IMR-90 (cell line): ENCODE results near the gene ZNF570. TPM values are rescaled to one million over a fixed set of nuclear protein-coding genes. Genes with fewer than 3 reads are reported as not detected.

Source experiments
- ATAC-seq: fragments of 200-7000 bp; cut with Tn5 transposase; 2 replicates; pipeline ENCODE4 v1.9.1; 2020; ENCODE audit warnings: low read depth, mild to moderate bottlenecking, moderate library complexity
- Bru-seq: library from RNA; stranded (reverse); fragments of 400-500 nt; gene quantifications from one replicate; lab custom pipeline; 2021; lab: Mats Ljungman, UMichigan
- BruChase-seq, 2 experiments: library from RNA; stranded (reverse); fragments of 400-500 nt; gene quantifications; one replicate each; lab custom pipeline; 2021; lab: Mats Ljungman, UMichigan
- BruUV-seq: library from RNA; stranded (reverse); fragments of 400-500 nt; replicated peaks from 2 replicates; lab custom pipeline; 2021; lab: Mats Ljungman, UMichigan
- CTCF ChIA-PET: fragments of 300-600 bp; formaldehyde crosslinking; extraction: SDS; loops from one replicate; lab custom pipeline; 2021; ENCODE audit warnings: antibody characterized with exemption; lab: Yijun Ruan, JAX
- POLR2A ChIA-PET: fragments of 300-600 bp; sonication (Branson Sonifier 250); formaldehyde crosslinking; loops from one replicate; lab custom pipeline; 2022; ENCODE audit warnings: antibody characterized with exemption; ENCODE audit not compliant: unreplicated experiment; lab: Charles Lee
- DNase-seq: peaks from one replicate; pipeline ENCODE4 v3.0.0; 2013
- H2AFZ ChIP-seq: replicated peaks from 2 replicates; pipeline ENCODE3; 2013; ENCODE audit warnings: low read length, mild to moderate bottlenecking; ENCODE audit not compliant: poor library complexity
- H2AK5ac ChIP-seq: 2 replicates; pipeline ENCODE4 v1.6.1; 2013; ENCODE audit warnings: low read depth, low read length, inconsistent platforms
- H2AK9ac ChIP-seq: replicated peaks from 2 replicates; pipeline ENCODE3; 2013; ENCODE audit warnings: mild to moderate bottlenecking, low read depth, low read length, moderate library complexity; ENCODE audit not compliant: poor library complexity
- H2BK120ac ChIP-seq: 2 replicates; pipeline ENCODE4 v1.6.1; 2013; ENCODE audit warnings: low read depth, low read length, inconsistent platforms
- H2BK15ac ChIP-seq: 3 replicates; pipeline ENCODE4 v1.6.1; 2013; ENCODE audit warnings: low read depth, low read length, inconsistent platforms
- H2BK20ac ChIP-seq: 2 replicates; pipeline ENCODE4 v1.6.1; 2013; ENCODE audit warnings: low read depth, mild to moderate bottlenecking, inconsistent platforms, low read length, moderate library complexity
- H2BK5ac ChIP-seq: 2 replicates; pipeline ENCODE4 v1.6.1; 2013; ENCODE audit warnings: mild to moderate bottlenecking, low read depth, low read length, inconsistent platforms; ENCODE audit not compliant: poor library complexity, severe bottlenecking
- H3K14ac ChIP-seq: replicated peaks from 2 replicates; pipeline ENCODE4 v1.6.1; 2013; ENCODE audit warnings: low read depth, low read length, inconsistent platforms
- H3K18ac ChIP-seq: 2 replicates; pipeline ENCODE4 v1.6.1; 2013; ENCODE audit warnings: low read depth, low read length, control low read depth
- H3K23ac ChIP-seq: 2 replicates; pipeline ENCODE4 v1.6.1; 2013; ENCODE audit warnings: low read depth, low read length, inconsistent platforms
- H3K27ac ChIP-seq: 2 replicates; pipeline ENCODE4 v1.5.1; 2013; ENCODE audit warnings: mild to moderate bottlenecking, control low read depth, low read length; ENCODE audit not compliant: insufficient read depth
- H3K27me3 ChIP-seq: 2 replicates; pipeline ENCODE4 v1.6.1; 2013; ENCODE audit warnings: low read length; ENCODE audit not compliant: control insufficient read depth, insufficient read depth
- H3K36me3 ChIP-seq: 2 replicates; pipeline ENCODE4 v1.6.1; 2013; ENCODE audit warnings: low read length, mixed read lengths; ENCODE audit not compliant: control insufficient read depth, insufficient read depth
- H3K4ac ChIP-seq: 2 replicates; pipeline ENCODE4 v1.6.1; 2013; ENCODE audit warnings: low read depth, low read length, inconsistent platforms
- H3K4me1 ChIP-seq: 2 replicates; pipeline ENCODE4 v1.6.1; 2013; ENCODE audit warnings: low read length, mixed read lengths; ENCODE audit not compliant: control insufficient read depth, insufficient read depth
- H3K4me2 ChIP-seq: 2 replicates; pipeline ENCODE4 v1.6.1; 2013; ENCODE audit warnings: low read depth, mild to moderate bottlenecking, control low read depth, low read length, moderate library complexity
- H3K4me3 ChIP-seq: 2 replicates; pipeline ENCODE4 v1.5.1; 2013; ENCODE audit warnings: low read depth, mild to moderate bottlenecking, control low read depth, low read length, moderate library complexity; ENCODE audit not compliant: insufficient read depth
- H3K56ac ChIP-seq: 2 replicates; pipeline ENCODE4 v1.6.1; 2013; ENCODE audit warnings: low read length, inconsistent platforms; ENCODE audit not compliant: insufficient read depth; ENCODE audit errors: extremely low read depth
- H3K79me1 ChIP-seq, 2 experiments: 2 replicates each; pipeline ENCODE4 v1.6.1; 2013; ENCODE audit warnings: low read length in 2 of 2, inconsistent platforms in 1 of 2, low read depth in 1 of 2
- H3K9ac ChIP-seq: 2 replicates; pipeline ENCODE4 v1.6.1; 2013; ENCODE audit warnings: low read depth, low read length, control low read depth
- H3K9me1 ChIP-seq: 2 replicates; pipeline ENCODE4 v1.6.1; 2013; ENCODE audit warnings: low read length, inconsistent platforms; ENCODE audit not compliant: insufficient read depth
- H3K9me3 ChIP-seq: 2 replicates; pipeline ENCODE4 v1.6.1; 2013; ENCODE audit warnings: low read length; ENCODE audit not compliant: control insufficient read depth, insufficient read depth
- H4K20me1 ChIP-seq: 2 replicates; pipeline ENCODE4 v1.6.1; 2013; ENCODE audit warnings: low read length, inconsistent platforms; ENCODE audit not compliant: insufficient read depth
- H4K5ac ChIP-seq: 2 replicates; pipeline ENCODE4 v1.6.1; 2013; ENCODE audit warnings: mild to moderate bottlenecking, low read depth, low read length, control low read depth
- H4K8ac ChIP-seq, 2 experiments: 2 replicates each; pipeline ENCODE4 v1.6.1; 2013; ENCODE audit warnings: low read depth in 2 of 2, low read length in 2 of 2, control low read depth in 1 of 2, inconsistent platforms in 1 of 2
- H4K91ac ChIP-seq: 2 replicates; pipeline ENCODE4 v1.6.1; 2013; ENCODE audit warnings: low read depth, low read length, inconsistent platforms; ENCODE audit not compliant: insufficient read depth
- MAZ ChIP-seq: IDR thresholded peaks from 2 replicates; pipeline ENCODE4 v1.6.1; 2012; ENCODE audit warnings: low read depth, mild to moderate bottlenecking, low read length, improper control_type of control experiment, moderate library complexity, borderline replicate concordance
- MXI1 ChIP-seq: IDR thresholded peaks from 2 replicates; pipeline ENCODE4 v1.6.1; 2012; ENCODE audit warnings: low read depth, mild to moderate bottlenecking, low read length, moderate library complexity, borderline replicate concordance
- POLR2A ChIP-seq: IDR thresholded peaks from 2 replicates; pipeline ENCODE4 v1.6.1; 2012; ENCODE audit warnings: mild to moderate bottlenecking, low read depth, low read length
- RAD21 ChIP-seq: IDR thresholded peaks from 2 replicates; pipeline ENCODE4 v1.6.1; 2012; ENCODE audit warnings: low read length, improper control_type of control experiment
- WGBS, 2 experiments: methylation state at CpG; one replicate each; pipeline versions ENCODE4 v1.1.5 to v1.1.7; 2013; ENCODE audit warnings: missing lambda C conversion rate in 2 of 2; ENCODE audit not compliant: insufficient read length in 1 of 2; ENCODE audit errors: extremely low coverage in 2 of 2; 5-methylcytosine and 5-hydroxymethylcytosine counted together
- dilution Hi-C: fragments of 300-500 bp; cut with HindIII; formaldehyde crosslinking; loops from one replicate; pipeline ENCODE4 v1.14.3; 2018; ENCODE audit warnings: low sequenced_read_pairs; ENCODE audit not compliant: unreplicated experiment
- in situ Hi-C: fragments of 300-500 bp; cut with MboI; formaldehyde crosslinking; loops from 3 replicates; pipeline ENCODE4 v1.14.3; 2019; ENCODE audit warnings: low sequenced_read_pairs, inconsistent platforms, mixed read lengths
- intact Hi-C: fragments of 100-400 bp; cut with micrococcal nuclease; formaldehyde crosslinking; loops from 2 replicates; pipeline ENCODE4 v1.10.0; 2022
- long read RNA-seq: library from polyadenylated mRNA; unstranded; transcript quantifications from one replicate; pipeline ENCODE4 v2.0.0, GENCODE V29; 2021; ENCODE audit not compliant: unreplicated experiment
- polyA plus RNA-seq, 3 experiments: library from polyadenylated mRNA; depleted of rRNA; stranded (reverse); fragments of >200 nt; gene quantifications; 2 replicates each; pipeline ENCODE4 v1.2.3, GENCODE V29; 2012; ENCODE audit warnings: low replicate concordance in 1 of 3
- total RNA-seq: library from RNA; depleted of rRNA; stranded (reverse); fragments of >200 nt; gene quantifications from 2 replicates; pipeline ENCODE4 v1.2.3, GENCODE V29; 2012; rRNA removed

Gene ZNF570
- total RNA-seq, result 8.1 and 9.3 TPM in 2 replicates
- polyA plus RNA-seq (2012; rRNA removed), result 1.2 and 1.5 TPM in 2 replicates
- polyA plus RNA-seq (2012; cell fraction: cytosol; rRNA removed), result 0.12 and 0.30 TPM in 2 replicates
- 0.17 and 2.3 TPM in 2 replicates for polyA plus RNA-seq (2012; cell fraction: nucleus; rRNA removed; ENCODE audit: low replicate concordance)
- Bru-seq, nascent RNA, result percentile 54 among the genes with signal in this experiment
- BruChase-seq, experiment 1, labeled RNA remaining after a 6-hour chase, result percentile 64 among the genes with signal in this experiment
- BruChase-seq, experiment 2, labeled RNA remaining after a 2-hour chase, result percentile 61 among the genes with signal in this experiment
- long read RNA-seq, full-length matches to known transcripts, result 3 of 3 reads
- long read RNA-seq, partial matches to known transcripts, result 0 of 3 reads
- long read RNA-seq, other reads (novel, unspliced or antisense), result 0 of 3 reads

- Histone ChIP-seq H2BK5ac (peak within 1 kb of the TSS; percentile 62), H3K9ac (peak within 1 kb of the TSS; percentile 80), H4K5ac (peak within 1 kb of the TSS; percentile 61), H2BK120ac (peak within 1 kb of the TSS; percentile 54; the same call in 1 of the 2 replicates), H3K27me3 (no peaks in the 10 kb centered on the region), H2AFZ (peak within 1 kb of the TSS; percentile 96), H2BK15ac (peak within 1 kb of the TSS; percentile 23; the same call in 1 of the 3 replicates), H3K14ac (peak within 1 kb of the TSS; percentile 88), H4K20me1 (no peaks in the 10 kb centered on the region), H3K4me3 (peak within 1 kb of the TSS; percentile 68), H3K36me3 (peaks cover 3% of the 10 kb centered on the region; the same call in 1 of the 2 replicates), H3K23ac (peak within 1 kb of the TSS; percentile 73), H2AK5ac (no peak within 1 kb of the TSS), H2AK9ac (peak within 1 kb of the TSS; percentile 92), H3K9me1 (no peaks in the 10 kb centered on the region), H3K18ac (peak within 1 kb of the TSS; percentile 27), H3K79me1 (peaks cover 6 to 25% of the 10 kb centered on the region in 2 experiments), H3K4me2 (peak within 1 kb of the TSS; percentile 89), H3K4me1 (peaks cover 2% of the 10 kb centered on the region; the same call in 1 of the 2 replicates), H4K8ac (peak within 1 kb of the TSS; percentile 82 to 88), H3K56ac (peak within 1 kb of the TSS; percentile 59), H3K27ac (peak within 1 kb of the TSS; percentile 63), H2BK20ac (no peak within 1 kb of the TSS), H3K9me3 (peaks cover 2% of the 10 kb centered on the region; the same call in 1 of the 2 replicates), H3K4ac (peak within 1 kb of the TSS; percentile 84), H4K91ac (peak within 1 kb of the TSS; percentile 89)
- in situ Hi-C loops, result no loop called here
- intact Hi-C loops, result loop anchor here (1.0 to 10.0 kb wide), 5 partner anchors 125 to 497 kb away; partner anchors contain the start of genes ZFP30, ZNF540 and ZNF571
- TF ChIP-seq MAZ, result peak; percentile 60; the same call in 1 of the 2 replicates
- no peak for TF ChIP-seq RAD21
- TF ChIP-seq POLR2A, result peak; percentile 42
- peak; percentile 34; the same call in 1 of the 2 replicates for TF ChIP-seq MXI1
- 1% methylated on average over 18 of the region's 63 CpGs; no CpG with 5 or more reads in 1 of the 2 experiments for WGBS, 2 experiments
- ChIA-PET CTCF (interaction anchor here (0.5 kb wide), 1 partner anchor 233 kb away, joined by 5 read pairs; no protein-coding TSS in a partner anchor), POLR2A (no interaction called here)
- DNase-seq, result peak; percentile 84
- BruUV-seq, result no TSS peak
- peak; percentile 82 for ATAC-seq
- dilution Hi-C loops, result no loop called here
These were observed at the start of gene ZNF570 for GRCh38 chr19:37468961-37469777. TSS of gene ZNF570 (plus strand) at chr19:37469356. CDS start at chr19:37470355, 999 bp downstream.
